NB4 (cell line): ENCODE results near the gene GLCE.
A peak's percentile ranks its signal among the peaks of the same experiment; 100 is the strongest.

Experiments
- DNase-seq: peaks from one replicate; pipeline ENCODE4 v3.0.0; 2010; ENCODE audit warnings: low read depth
- H3K4me3 ChIP-seq: one replicate; pipeline ENCODE4 v1.5.1; 2011; ENCODE audit warnings: mild to moderate bottlenecking, low read depth, low read length, moderate library complexity
- CTCF ChIP-seq: IDR thresholded peaks from one replicate; pipeline ENCODE4 v1.5.1; 2012; ENCODE audit warnings: low read depth, low read length
- MAX ChIP-seq: IDR thresholded peaks from 2 replicates; pipeline ENCODE4 v1.6.1; 2011; ENCODE audit warnings: low read depth, low read length
- MYC ChIP-seq: IDR thresholded peaks from 2 replicates; pipeline ENCODE4 v1.6.1; 2011; ENCODE audit warnings: low read depth, low read length
- POLR2A ChIP-seq: IDR thresholded peaks from 2 replicates; pipeline ENCODE4 v1.6.1; 2011; ENCODE audit warnings: mild to moderate bottlenecking; ENCODE audit not compliant: insufficient read length; ENCODE audit errors: extremely low read depth

Gene GLCE

GRCh38 chr15:69244798-69245197, 84.4 kb downstream of the GLCE start:
- TF ChIP-seq POLR2A (no peak), MYC (no peak)
- no peak for DNase-seq
- no peak overlapping the region for H3K4me3 ChIP-seq

GRCh38 chr15:69253156-69253555, 92.7 kb downstream of the GLCE start:
- DNase-seq = no peak
- TF ChIP-seq CTCF = no peak
- TF ChIP-seq MAX = no peak
- TF ChIP-seq POLR2A = no peak
- no peak for TF ChIP-seq MYC
- H3K4me3 ChIP-seq = no peak overlapping the region

GRCh38 chr15:69265347-69265955, 105.0 kb downstream of the GLCE start:
- TF ChIP-seq MAX = no peak
- TF ChIP-seq CTCF = peak; percentile 19
- DNase-seq = peak; percentile 42
- H3K4me3 ChIP-seq = no peak overlapping the region

GRCh38 chr15:69271217-69271616, 110.8 kb downstream of the GLCE start:
- no peak overlapping the region for H3K4me3 ChIP-seq
- TF ChIP-seq MYC (no peak), MAX (no peak), CTCF (no peak), POLR2A (no peak)
- DNase-seq = no peak

GRCh38 chr15:69272139-69272538, 111.7 kb downstream of the GLCE start:
- no peak for TF ChIP-seq MAX
- no peak for TF ChIP-seq CTCF
- no peak for DNase-seq
- H3K4me3 ChIP-seq = no peak overlapping the region

- DNase-seq = no peak
- no peak overlapping the region for H3K4me3 ChIP-seq
- TF ChIP-seq MYC = no peak
Observed at GRCh38 chr15:69272891-69273290, 112.5 kb downstream of the GLCE start.

GRCh38 chr15:69275074-69275670, 114.7 kb downstream of the GLCE start:
- DNase-seq = no peak
- H3K4me3 ChIP-seq = no peak overlapping the region
- no peak for TF ChIP-seq POLR2A
- no peak for TF ChIP-seq MAX
- no peak for TF ChIP-seq MYC
- no peak for TF ChIP-seq CTCF
